GM11168 (cell line): Measurements from ENCODE around the gene MOCS3.

Experiments used
- in situ Hi-C: fragments of 300-500 bp; cut with MboI; formaldehyde crosslinking; loops from one replicate; pipeline ENCODE4 v1.12.0; 2022; ENCODE audit warnings: low sequenced_read_pairs; ENCODE audit not compliant: unreplicated experiment

Gene MOCS3

DNA sequence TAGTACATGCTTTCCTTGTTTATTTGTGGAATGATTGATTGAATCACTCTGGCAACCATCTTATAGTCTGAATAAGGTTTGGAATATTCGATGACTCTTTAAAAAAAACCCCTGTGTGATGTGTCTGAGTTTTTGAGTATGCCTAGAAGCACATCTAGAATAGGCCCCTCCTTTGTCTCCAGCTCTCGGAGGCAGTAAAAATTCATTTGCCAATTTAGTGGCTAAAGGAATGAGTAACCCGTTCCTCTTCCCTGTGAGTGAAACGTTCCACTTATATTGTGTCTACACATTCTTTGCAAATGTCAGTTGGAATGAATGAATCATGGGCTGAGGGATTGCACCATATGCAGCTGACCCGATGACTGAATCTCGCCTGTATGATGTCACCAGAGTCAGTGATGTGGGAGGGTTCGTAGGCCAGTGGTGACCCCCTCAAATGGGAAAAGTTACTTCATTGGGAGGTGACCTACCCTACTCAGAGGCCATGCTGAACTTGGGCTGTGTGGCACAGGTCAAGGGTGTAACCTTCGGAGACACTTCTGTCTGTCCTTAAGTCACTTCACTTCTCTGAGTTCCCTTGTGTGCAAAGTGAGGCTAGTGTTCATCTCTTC is 21.6 kb downstream of the MOCS3 start:
- in situ Hi-C loops, result loop anchor here (25.0 kb wide), 1 partner anchor 607 kb away; no protein-coding TSS in a partner anchor

DNA sequence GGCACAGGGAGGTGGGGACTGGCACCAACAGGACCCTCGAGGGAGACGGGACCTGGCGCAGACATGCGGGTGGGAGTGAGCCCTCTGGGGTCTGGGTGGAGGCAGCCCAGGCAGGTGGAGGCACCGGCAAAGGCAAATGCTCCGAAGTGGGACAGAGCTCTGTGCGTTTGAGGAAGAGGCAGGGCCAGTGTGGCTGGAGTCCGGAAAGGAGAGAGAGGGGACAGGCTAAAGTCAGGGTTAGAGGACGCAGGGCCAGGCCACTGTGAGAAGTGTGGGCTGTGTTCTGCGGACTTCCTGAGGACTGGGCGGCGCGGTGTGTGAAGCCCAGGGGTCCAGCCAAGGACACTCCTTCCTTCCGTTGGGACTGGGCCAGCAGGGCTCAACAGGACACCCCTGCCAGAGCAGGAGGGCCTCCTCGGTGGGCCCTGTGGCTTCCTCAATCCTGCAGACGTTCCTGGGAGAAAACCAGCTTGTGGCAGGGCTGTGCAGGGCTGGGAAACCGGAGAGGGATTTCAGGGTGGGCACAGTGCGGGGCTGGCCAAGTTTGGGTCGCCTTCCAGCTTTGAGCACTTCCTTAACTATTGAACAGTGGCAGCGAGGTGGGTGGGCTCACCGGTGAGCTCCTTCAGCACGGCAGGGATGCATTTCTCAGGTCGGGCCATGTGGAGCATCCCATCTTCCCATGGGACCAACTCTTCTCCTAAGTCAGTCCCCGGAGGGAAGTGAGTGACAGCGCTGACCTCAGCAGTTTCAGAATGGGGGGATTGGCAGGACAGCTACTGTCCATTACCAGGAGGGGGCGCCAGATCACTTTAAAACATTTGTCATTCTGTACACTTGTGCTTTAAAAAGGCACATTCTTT is 22.5 kb downstream of the MOCS3 start:
- in situ Hi-C loops, result loop anchor here (25.0 kb wide), 1 partner anchor 606 kb away; no protein-coding TSS in a partner anchor

DNA sequence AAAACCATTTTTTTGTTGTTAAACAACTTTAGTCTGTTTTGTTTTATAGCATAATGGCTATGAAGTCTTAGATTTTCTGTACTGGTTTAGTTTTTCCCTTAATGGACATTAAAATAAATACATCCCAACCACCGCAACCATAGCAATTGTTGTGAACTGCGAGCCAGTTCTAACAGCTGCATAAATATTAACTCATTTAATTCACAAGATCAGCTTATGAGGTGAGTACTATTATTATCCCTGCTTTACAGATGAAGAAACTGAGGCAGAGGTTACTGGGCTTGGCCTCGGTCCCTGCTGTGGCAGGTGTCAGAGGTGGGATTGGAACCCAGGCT is 23.1 kb downstream of the MOCS3 start:
- in situ Hi-C loops, result loop anchor here (25.0 kb wide), 1 partner anchor 606 kb away; no protein-coding TSS in a partner anchor

DNA sequence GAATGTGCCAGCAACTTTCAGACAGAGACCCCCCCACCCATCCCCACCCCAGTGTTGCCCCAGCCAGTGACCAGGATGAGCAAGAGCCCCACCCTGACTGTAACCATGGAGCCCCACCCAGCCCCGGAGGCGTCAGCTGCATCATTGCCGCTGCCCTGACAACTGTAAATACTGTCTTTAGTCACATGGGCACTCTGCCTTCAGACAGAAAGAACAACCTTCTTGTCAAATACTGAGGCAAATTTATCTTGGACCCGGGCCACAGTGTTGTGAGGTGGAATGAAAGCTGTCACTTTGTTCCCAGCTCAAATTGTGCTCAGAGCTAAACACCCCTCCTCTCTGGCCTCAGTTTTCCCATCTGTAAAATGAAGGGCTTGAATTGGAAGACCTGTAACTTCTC is 23.7 kb downstream of the MOCS3 start:
- in situ Hi-C loops, result loop anchor here (25.0 kb wide), 1 partner anchor 605 kb away; no protein-coding TSS in a partner anchor

DNA sequence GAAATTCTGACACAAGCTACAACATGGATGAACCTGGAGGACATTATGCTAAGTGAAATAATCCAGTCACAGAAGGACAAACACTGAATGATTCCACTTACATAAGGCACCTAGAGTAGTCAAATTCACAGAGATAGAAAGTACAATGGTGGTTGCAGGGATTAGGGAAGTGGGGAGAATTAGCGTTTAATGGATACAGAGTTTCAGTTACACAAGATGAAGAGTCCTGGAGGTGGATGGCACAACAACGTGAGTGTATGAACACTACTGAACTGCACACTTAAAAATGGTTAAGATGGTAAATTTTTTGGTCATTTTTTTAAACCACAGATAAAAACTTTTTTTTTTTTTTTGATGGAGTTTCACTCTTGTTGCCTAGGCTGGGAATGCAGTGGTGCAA is 24.7 kb downstream of the MOCS3 start:
- in situ Hi-C loops, result loop anchor here (25.0 kb wide), 1 partner anchor 604 kb away; no protein-coding TSS in a partner anchor

DNA sequence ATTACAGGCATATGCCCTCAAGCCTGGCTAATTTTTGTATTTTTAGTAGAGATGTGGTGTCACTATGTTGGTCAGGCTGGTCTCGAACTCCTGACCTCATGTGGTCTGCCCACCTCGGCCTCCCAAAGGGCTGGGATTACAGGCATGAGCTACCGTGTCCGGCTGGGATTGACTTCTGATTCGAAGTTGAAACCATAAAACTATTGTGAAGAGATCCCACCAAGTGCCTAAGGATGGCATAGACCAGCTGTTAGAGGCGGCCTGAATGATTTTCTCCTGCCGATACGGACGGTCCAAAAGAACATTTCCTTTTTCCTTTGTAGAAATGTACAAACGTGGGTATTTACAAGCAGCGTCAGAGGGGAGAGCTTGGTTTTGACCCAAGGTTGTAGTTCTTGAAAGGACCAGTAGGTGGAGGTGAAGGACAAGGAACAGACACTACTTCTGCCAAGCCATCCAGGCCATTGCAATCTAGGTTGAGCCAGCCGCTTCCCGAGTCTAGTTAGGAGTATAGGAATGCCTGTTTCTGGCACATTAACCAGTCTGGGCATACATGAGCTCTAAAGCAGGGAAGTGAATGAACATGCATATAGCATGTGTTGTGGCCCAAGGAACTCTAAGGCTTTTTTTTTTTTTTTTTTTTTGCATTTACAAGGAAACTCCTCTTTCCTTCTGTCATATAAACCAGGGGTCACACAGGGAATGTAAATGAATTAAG is 29.0 kb downstream of the MOCS3 start:
- in situ Hi-C loops, result loop anchor here (5.0 to 25.0 kb wide), 2 partner anchors 320 to 600 kb away; no protein-coding TSS in a partner anchor

DNA sequence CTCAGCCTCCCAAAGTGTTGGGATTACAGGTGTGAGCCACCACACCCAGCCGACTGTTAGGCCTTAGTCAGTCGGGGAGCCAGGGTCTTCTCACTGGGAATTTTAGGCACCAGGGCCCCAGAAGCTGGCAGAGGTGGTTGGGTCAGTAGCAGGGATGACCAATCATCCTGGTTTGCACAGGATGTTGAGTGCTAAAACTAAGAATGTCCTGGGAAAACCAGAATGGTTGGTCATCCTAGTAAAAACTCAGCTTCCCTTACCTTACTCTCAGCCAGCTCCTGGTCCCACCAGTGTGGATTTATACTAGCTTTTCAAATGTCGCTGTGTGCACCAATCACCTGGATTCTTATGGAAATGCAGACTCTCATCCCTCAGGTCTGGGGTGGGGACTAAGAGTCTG is 32.5 kb downstream of the MOCS3 start:
- in situ Hi-C loops, result loop anchor here (25.0 kb wide), 1 partner anchor 596 kb away; no protein-coding TSS in a partner anchor

DNA sequence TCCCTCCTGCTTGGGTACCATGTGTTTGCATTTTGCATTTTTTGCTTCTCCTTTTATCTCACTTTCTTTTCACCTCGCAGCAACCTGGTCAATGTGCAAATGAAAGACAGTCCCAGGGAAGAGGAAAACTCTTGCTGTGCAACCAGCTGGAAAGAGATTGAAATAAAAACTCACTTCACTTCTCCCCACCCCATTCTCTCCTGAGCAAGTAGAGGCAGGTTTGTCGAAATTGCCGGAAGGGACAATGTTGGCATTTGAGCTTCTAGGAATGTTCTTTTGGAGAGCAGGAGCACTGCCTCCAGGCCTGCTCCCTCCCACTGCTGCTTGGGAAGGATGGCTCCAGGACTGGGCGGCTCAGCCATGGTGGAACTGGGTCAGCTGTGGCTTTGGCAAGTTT is 33.7 kb downstream of the MOCS3 start:
- in situ Hi-C loops, result loop anchor here (25.0 kb wide), 1 partner anchor 595 kb away; no protein-coding TSS in a partner anchor

DNA sequence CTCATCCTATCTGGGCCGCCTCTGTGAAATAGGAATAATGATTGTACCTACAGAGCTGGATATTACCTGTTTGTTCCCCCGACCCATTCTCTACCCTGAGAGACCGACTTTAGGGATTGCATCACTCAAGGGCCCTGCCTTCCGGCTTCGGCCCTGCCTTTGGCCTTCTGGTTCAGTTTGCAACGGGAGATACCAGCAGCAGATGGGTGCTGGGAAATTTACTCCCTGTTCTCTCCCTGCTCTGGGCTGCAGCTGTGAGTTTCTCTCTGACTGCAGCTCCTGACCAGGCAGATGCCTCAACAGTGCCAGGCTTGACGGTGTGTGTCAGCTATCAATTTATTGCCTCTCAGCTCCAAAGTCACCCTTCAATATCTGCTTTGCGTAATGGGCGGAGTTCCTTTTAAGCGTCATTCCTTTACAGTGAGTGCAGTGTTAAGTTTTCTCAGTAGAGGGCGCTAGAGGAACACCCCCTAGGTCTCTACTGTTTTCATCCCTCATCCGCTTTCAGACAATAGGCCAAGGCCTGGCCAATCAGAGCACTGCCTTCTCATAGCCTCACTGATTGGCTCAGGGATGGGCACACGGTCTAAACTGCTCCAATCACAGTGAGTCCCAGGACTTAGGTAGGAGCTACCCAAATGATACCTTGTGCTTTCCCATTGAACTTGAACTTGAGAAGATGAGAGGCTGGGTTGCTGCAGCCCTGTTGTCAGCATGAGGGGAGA is 34.3 kb downstream of the MOCS3 start:
- in situ Hi-C loops, result loop anchor here (25.0 kb wide), 1 partner anchor 594 kb away; no protein-coding TSS in a partner anchor

DNA sequence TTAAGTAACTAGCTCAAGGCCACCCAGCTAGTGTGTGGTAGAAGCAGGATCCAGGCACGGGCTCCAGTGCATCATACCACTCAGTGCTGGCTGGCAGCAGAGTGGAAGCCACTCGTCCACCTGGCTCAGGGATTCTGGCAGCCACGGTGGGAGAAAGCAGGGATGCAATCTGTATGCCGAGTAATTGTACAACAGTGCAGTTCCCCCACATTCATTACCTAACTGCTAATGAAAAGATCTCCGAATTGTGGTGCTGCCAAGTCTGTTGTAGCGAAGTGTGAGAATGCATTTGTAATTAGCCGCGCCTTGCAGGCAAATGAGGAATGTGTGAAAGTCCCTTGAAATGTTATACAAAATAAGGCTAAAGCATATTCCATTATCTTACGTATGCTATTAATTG is 35.3 kb downstream of the MOCS3 start:
- in situ Hi-C loops, result loop anchor here (25.0 kb wide), 1 partner anchor 593 kb away; no protein-coding TSS in a partner anchor

DNA sequence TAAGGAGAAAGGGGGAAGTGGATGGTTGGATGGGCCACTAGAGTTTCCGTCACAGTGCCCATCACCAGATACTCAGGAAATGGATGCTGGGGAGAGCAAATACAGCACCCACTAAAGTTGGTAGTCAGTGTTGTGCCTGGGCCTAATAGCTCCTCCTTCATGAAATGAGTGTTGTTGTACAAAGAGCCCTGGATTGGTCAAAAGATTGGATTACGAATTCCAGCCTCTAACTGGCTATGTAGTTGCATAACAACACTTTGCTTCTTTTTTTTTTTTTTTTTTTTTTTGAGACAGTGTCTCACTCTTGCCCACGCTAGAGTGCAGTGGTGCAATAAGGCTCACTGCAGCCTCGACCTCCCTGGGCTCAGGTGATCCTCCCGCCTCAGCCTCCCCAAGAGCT is 36.9 kb downstream of the MOCS3 start:
- in situ Hi-C loops, result loop anchor here (25.0 kb wide), 1 partner anchor 592 kb away; no protein-coding TSS in a partner anchor

DNA sequence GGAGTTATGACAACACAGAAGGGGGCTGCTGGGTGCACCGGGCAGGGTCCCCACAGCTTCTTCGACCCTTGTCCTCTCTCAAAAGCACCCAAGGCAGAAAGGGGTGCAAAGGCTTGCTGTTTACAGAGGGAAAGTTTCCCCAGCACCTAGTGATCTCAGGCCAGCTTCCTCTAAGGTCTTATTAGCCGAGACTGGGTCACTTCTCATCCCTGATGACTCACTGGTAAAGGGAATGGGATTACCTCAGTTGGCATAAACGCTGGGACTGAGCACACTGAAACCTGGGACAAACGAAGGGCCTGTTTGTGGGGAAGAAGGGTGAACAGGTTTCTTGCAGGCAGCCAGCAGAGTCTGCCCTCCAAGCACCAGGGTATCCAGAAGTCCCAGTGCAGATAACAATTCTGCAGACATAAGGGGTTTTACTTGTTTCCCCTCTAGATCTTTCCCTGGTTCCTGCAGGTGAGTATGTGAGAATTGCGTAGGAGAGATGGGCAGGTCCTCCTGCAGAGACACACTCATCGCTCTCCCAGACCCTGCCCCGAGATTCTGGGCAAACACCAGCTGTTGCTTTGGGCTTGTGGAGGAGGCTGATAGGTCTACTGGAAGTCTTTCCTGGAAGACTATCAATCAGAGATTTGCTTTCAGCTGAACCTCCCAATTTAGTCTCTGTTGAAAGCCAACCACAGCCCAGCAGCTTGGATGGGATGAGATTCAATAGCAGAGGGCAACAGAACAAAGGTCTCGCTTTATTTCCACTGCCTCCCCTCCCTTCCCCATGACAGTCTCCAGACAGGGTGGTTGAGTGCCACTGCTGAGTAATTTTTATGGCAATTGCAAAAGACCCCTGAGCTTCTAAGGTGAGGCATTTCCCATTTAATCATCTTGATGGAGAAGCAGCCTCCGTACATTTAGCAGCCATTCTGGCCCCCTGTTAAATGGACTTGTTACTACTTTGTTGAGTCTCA is 38.6 kb downstream of the MOCS3 start:
- in situ Hi-C loops, result loop anchor here (25.0 kb wide), 1 partner anchor 590 kb away; no protein-coding TSS in a partner anchor

DNA sequence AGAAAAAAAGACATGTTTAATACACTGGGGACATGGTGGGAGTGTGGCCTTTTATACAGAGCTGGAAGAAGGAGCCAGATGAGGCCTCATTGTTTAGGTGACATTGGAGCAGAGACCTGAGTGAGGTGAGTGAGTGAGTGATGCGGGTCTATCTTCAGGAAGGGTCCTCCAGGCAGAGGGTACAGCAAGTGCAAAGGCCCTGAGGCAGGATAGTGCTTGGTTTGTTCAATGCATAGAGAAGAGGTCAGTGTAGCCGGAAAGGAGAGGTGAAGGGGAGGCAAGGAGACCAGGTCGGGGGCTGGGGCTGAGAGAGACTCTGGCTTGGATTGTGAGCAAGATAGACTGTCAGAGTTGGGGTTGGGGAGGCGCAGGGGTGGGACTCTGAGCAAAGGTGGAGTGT is 40.7 kb downstream of the MOCS3 start:
- in situ Hi-C loops, result loop anchor here (25.0 kb wide), 1 partner anchor 588 kb away; no protein-coding TSS in a partner anchor

DNA sequence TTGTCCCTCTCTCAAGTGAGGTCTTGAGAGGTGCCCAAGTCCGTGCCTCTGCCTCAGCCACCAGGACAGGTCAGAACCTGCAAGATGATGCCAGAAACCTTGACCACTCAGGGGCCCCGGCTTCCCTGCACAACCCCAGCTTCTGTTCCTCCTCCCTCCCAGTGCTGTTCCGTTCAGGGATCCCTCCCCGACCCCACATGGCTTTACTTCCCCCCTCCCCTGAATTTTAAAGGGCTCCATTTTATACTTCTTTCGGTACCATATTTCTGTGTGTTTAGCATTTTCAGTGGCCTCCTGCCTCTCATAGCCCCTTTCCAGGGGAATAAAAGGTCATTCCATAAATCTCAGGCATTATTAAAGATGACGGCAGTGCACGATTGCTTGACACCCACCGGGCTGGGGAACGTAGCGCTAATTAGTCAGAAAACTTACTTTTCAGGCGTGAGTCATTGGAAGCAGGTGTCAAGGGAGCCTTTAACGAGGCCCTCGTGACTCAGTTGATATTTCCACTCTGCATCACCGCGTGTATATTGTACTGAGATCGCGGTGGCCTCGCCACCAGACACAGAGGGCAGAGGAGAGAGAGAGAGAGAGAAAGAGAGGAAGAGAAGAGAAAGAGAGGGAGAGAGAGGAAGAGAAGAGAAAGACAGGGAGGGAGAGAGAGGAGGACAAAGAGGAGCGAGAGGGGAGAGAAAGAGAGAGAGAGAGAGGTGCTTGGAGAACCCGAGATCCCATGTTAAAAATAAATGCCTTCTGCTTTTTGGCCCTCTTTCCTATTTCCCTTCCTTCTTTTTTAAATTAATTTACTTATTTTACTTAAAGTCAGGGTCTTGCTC is 43.0 kb downstream of the MOCS3 start:
- in situ Hi-C loops, result no loop called here

DNA sequence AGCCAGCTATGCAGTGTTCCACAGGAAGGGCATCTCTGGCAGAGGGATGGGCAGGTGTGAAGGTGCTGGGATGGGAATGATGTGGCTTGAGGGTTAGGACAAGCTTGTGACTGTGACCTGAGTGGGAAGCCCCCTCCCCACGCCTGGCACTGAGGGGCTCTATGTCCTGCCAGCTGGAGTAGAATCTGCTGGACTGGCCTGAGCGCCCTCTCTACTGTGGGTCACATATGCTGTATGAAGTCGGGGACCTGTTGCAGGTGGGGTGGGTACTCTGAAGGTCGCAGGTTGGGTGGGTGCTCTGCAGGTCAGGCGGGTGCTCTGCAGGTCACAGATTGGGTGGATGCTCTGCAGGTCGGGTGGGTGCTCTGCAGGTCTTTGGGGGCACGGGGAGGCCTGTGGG is 44.0 kb downstream of the MOCS3 start:
- in situ Hi-C loops, result no loop called here

DNA sequence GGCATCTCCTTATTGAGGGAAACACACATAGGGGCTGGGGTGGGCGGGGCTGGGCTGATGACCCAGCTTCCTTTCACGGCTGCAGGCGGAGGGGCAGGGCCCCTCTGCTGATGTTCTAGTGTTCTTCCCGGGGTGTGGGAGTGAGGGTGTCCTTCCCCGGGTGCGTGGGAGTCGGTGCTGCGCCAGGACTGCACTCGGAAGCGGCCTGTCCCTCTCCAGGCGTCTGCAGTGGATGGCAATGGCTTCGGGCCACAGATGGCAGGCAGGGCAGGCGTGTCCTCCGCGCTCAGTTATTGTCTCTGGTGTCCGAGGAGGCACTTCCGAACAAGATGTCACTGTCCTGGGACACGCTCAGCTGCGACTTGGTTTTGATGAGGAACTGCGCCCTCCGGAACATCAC is 45.1 kb downstream of the MOCS3 start:
- in situ Hi-C loops, result no loop called here

DNA sequence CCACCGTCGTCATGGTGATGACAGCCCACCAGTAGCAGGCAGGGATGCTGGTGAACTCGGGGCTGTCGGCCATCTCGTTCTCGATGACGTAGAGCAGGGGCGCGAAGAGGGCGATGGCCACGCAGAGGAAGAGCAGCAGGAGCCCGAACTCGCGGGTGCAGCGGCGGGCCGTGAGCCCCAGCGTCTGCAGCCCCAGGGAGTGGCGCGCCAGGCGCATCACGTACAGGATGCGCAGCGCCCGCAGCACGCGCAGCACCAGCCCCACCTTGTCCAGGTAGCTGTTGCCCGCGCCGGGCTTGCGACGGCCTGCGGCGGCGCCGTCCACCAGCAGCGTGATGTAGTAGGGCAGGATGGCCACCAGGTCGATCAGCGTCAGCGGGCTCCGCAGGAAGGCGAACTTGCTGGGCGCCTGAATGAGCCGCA is 45.7 kb downstream of the MOCS3 start:
- in situ Hi-C loops, result no loop called here

DNA sequence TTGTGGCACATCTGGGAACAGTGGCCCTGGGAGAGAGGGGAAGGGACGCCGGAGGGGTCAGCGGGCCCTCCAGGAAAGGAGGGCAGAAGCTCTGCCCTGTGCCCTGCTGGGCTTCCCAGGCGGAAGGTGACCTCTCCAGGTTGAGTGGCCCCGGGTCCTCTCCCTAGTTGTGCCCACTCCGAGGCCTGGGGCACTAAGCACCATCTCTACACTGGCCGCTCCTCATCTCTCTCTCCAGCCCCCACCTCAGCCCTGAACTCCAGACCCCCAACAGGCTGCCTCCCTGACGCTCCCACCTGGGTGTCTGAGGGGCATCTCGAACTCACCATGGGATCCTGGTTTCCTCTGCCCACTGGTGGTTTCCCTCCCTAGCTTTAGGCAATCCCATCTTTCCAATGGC is 46.2 kb downstream of the MOCS3 start:
- in situ Hi-C loops, result no loop called here
